ENCODE results near the gene DPY19L3. TPM values are rescaled to one million over a fixed set of nuclear protein-coding genes. Genes with fewer than 3 reads are reported as not detected.

Gene DPY19L3
- total RNA-seq, 4 donors from 2014 or later, result 12.9 to 34.1 (median 18.5) TPM

DNA sequence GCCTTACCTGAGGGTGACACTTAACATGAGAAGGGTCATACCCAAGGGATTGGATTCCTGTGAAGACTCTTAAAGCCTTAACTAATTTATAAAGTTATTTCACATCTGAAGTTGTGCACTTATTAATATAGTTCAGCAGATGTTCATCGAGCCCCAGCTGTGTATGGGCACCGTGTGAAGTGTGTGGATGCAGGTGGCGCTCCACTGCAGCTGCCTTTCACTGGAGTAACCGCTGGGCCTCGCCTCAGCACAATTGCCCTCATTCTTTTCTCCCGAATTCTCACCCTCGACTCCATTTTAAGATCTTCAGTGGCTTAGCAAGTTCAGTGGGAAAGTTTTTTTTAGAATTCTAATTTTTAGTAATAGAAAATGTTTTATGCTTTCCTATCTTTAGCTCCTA lies 66.2 kb downstream of the DPY19L3 start:
- 77 to 89% methylated on average over 3 to 7 of the region's 7 CpGs for WGBS, 2 donors (ENCODE audit: low coverage in 1 of 2)
- Histone ChIP-seq H3K27ac (no peak overlapping the region), H3K36me3 (peaks cover 0 to 51% of the 10 kb centered on the region in 2 donors), H3K27me3 (no peaks in the 10 kb centered on the region), H3K4me1 (no peaks in the 10 kb centered on the region), H3K4me3 (no peak overlapping the region), H3K9me3 (no peaks in the 10 kb centered on the region)
- ATAC-seq, result no peak
- TF ChIP-seq, protein P1, sequence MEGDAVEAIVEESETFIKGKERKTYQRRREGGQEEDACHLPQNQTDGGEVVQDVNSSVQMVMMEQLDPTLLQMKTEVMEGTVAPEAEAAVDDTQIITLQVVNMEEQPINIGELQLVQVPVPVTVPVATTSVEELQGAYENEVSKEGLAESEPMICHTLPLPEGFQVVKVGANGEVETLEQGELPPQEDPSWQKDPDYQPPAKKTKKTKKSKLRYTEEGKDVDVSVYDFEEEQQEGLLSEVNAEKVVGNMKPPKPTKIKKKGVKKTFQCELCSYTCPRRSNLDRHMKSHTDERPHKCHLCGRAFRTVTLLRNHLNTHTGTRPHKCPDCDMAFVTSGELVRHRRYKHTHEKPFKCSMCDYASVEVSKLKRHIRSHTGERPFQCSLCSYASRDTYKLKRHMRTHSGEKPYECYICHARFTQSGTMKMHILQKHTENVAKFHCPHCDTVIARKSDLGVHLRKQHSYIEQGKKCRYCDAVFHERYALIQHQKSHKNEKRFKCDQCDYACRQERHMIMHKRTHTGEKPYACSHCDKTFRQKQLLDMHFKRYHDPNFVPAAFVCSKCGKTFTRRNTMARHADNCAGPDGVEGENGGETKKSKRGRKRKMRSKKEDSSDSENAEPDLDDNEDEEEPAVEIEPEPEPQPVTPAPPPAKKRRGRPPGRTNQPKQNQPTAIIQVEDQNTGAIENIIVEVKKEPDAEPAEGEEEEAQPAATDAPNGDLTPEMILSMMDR (IDR thresholded peaks at IDR 0.05), result no peak
- TF ChIP-seq EP300 (IDR thresholded peaks at IDR 0.05) (no peak), POLR2A (IDR thresholded peaks at IDR 0.05) (no peak), POLR2AphosphoS5 (IDR thresholded peaks at IDR 0.05) (no peak)

DNA sequence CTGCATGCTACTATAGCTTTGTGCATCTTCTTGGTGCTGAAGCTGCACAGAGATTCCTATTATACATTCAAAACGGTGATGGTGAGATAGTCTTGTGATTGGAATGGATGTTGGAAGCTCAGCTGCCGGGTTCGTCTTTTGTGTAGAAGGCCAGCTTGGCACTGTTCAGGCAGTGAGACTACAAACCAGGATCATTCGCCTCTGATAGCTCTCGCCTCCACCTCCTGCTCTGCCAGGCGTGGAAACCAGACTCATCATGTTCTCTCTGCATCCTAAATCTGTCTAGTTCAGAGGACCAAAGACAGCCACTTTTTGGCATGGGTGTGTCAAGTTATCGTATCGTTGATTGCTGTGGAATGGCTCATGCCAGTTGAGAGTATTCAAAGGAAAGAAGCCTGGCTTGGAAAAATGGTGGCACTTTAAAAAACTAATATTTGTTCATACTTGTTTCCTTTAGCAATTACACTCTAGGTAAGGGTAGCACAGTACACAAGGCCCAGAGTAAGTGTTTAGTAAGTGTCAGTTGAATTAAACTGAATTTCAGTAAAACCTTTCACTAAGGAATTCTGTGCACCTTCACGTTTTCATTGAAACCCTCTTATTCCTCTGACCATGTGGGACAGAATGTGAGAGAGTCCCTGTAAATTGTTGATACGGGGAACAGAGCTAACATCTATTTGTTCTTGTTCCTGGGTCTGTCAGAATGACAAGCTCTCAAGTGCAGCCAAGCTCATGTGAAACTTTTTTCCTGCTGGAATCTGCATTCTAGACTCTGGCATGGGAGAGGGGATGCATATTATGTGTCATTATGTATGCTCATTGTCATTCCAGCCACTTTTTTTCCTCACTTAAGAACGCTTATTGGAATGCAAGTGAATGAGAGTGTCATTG lies 69.8 kb downstream of the DPY19L3 start:
- H3K36me3 ChIP-seq, result peaks cover 0 to 65% of the 10 kb centered on the region in 2 donors
- no peak for ATAC-seq
- H3K4me1 ChIP-seq, result no peaks in the 10 kb centered on the region
- TF ChIP-seq POLR2A (IDR thresholded peaks at IDR 0.05) (no peak), POLR2AphosphoS5 (IDR thresholded peaks at IDR 0.05) (no peak), EP300 (IDR thresholded peaks at IDR 0.05) (no peak)
- TF ChIP-seq, protein P1 (IDR thresholded peaks at IDR 0.05), result no peak
- H3K9me3 ChIP-seq, result no peaks in the 10 kb centered on the region
- H3K27ac ChIP-seq, result no peak overlapping the region
- no peak overlapping the region for H3K4me3 ChIP-seq
- no peaks in the 10 kb centered on the region for H3K27me3 ChIP-seq
- WGBS, 2 donors (ENCODE audit: low coverage in 1 of 2), result 87 to 88% methylated on average over 8 to 11 of the region's 11 CpGs

DNA sequence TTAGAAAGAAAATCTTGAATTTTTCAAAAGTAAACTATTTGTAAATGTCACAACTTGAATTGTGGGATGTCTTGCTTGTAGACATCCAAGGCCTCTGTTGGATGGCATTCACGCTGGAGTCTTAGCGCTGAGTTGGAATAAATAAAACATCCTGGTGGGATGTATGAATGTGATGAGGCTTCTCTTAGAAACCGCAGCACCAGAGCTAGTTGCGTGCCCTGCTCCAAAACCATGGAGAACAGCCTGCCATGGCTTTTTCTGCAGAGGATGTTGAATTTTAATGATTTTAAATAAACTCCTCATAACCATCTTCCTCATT lies 70.4 kb downstream of the DPY19L3 start:
- Histone ChIP-seq H3K4me1 (no peaks in the 10 kb centered on the region), H3K9me3 (no peaks in the 10 kb centered on the region), H3K27me3 (no peaks in the 10 kb centered on the region), H3K4me3 (no peak overlapping the region), H3K27ac (no peak overlapping the region), H3K36me3 (peaks cover 0 to 70% of the 10 kb centered on the region in 2 donors)
- 78 to 100% methylated on average over 2 to 4 of the region's 4 CpGs for WGBS, 2 donors (ENCODE audit: low coverage in 1 of 2)
- TF ChIP-seq POLR2AphosphoS5 (IDR thresholded peaks at IDR 0.05), result no peak
- no peak for TF ChIP-seq EP300 (IDR thresholded peaks at IDR 0.05)
- ATAC-seq, result no peak

DNA sequence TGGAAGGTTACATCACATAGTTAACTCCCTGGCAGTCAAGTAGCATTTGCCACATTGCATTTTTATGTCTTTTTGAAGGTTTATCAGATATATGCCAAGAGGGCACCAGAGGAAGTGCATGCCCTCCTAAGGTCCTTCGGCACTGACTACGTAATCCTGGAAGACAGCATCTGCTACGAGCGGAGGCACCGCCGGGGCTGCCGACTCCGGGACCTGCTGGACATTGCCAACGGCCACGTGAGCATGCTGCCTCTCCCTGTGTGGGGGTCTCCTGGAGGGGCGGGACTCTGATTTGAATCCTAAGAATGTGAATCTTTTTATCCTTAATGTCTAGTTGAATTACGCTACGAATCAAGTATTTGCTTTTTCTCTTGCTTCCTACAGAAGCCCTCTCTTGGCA lies 74.8 kb downstream of the DPY19L3 start:
- Histone ChIP-seq H3K27me3 (no peaks in the 10 kb centered on the region), H3K9me3 (no peaks in the 10 kb centered on the region), H3K27ac (no peak overlapping the region), H3K4me3 (no peak overlapping the region), H3K4me1 (no peaks in the 10 kb centered on the region), H3K36me3 (peaks cover 0 to 84% of the 10 kb centered on the region in 2 donors)
- 91 to 100% methylated on average over 2 to 12 of the region's 13 CpGs for WGBS, 2 donors (ENCODE audit: low coverage in 1 of 2)
- ATAC-seq, result no peak
- TF ChIP-seq, protein P1 (IDR thresholded peaks at IDR 0.05), result no peak
- TF ChIP-seq EP300 (IDR thresholded peaks at IDR 0.05) (no peak), POLR2AphosphoS5 (IDR thresholded peaks at IDR 0.05) (no peak), POLR2A (IDR thresholded peaks at IDR 0.05) (no peak)

DNA sequence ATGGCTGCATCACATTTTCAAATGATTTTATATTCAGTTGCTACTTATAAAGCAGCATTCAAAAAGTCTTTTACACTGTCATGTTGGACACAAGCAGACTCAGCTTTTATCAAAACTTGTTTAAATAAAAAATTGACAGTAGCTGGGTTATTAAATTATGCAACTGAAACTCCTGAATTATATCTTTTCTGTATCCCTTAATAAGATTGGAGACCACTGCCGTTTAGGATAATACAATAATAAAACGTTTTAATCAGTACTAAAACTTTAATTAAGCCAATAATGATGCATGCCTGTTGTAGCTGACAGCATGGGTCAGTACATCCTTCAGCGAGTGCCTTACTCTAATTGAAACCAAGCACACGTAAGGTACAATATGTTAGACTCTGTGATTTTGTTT lies 78.0 kb downstream of the DPY19L3 start:
- TF ChIP-seq POLR2AphosphoS5 (IDR thresholded peaks at IDR 0.05) (no peak), POLR2A (IDR thresholded peaks at IDR 0.05) (no peak), EP300 (IDR thresholded peaks at IDR 0.05) (no peak)
- TF ChIP-seq, protein P1 (IDR thresholded peaks at IDR 0.05), result no peak
- 80 to 82% methylated on average over 4 of the region's 4 CpGs for WGBS, 2 donors (ENCODE audit: low coverage in 1 of 2)
- no peak overlapping the region for H3K27ac ChIP-seq
- H3K36me3 ChIP-seq, result peaks cover 0 to 96% of the 10 kb centered on the region in 2 donors
- no peaks in the 10 kb centered on the region for H3K4me1 ChIP-seq
- no peak for ATAC-seq
- no peaks in the 10 kb centered on the region for H3K27me3 ChIP-seq
- no peak overlapping the region for H3K4me3 ChIP-seq
- peaks cover 0 to 11% (median 0%) of the 10 kb centered on the region in 3 donors for H3K9me3 ChIP-seq
